ENCODE measurements around the gene CTRB1. TPM values are rescaled to one million over a fixed set of nuclear protein-coding genes. Genes with fewer than 3 reads are reported as not detected.

CTRB1 gene
- total RNA-seq, 1 experiment from 2014 or later = not detected

GRCh38 chr16:75181630-75182029 lies 37.2 kb upstream of the CTRB1 start:
- Histone ChIP-seq H2BK12ac (ENCODE audit: insufficient read length, low read depth, low read length) (no peak overlapping the region), H3K27me3 (ENCODE audit: insufficient read depth, low read length) (no peaks in the 10 kb centered on the region), H3K4me1 (ENCODE audit: insufficient read depth, low read length) (no peaks in the 10 kb centered on the region), H3K23ac (ENCODE audit: insufficient read length, low read depth, low read length) (no peak overlapping the region), H3K23me2 (ENCODE audit: insufficient read length, low read depth, low read length, poor library complexity, severe bottlenecking) (no peaks in the 10 kb centered on the region), H3K4me2 (ENCODE audit: insufficient read depth, insufficient read length, low read length) (no peak overlapping the region), H2AK5ac (ENCODE audit: insufficient read length, low read length) (no peak overlapping the region), H2BK120ac (ENCODE audit: low read depth, low read length, poor library complexity, severe bottlenecking) (no peak overlapping the region), H3K79me1 (ENCODE audit: insufficient read depth, low read depth, low read length, poor library complexity, severe bottlenecking) (no peaks in the 10 kb centered on the region), H3K18ac (ENCODE audit: insufficient read length, low read depth, low read length) (no peak overlapping the region), H2BK15ac (ENCODE audit: low read depth, low read length) (no peak overlapping the region), H4K5ac (ENCODE audit: insufficient read length, low read depth, low read length) (no peak overlapping the region), H4K8ac (replicated peaks; ENCODE audit: insufficient read length, low read depth, low read length) (no peak overlapping the region), H3K9me3 (ENCODE audit: control insufficient read depth, low read depth, low read length) (no peaks in the 10 kb centered on the region), H3K4ac (ENCODE audit: low read depth, low read length) (no peak overlapping the region), H3K27ac (ENCODE audit: insufficient read length, low read depth, low read length) (no peak overlapping the region), H2BK5ac (ENCODE audit: insufficient read length, low read length) (no peak overlapping the region), H3K9ac (ENCODE audit: extremely low read depth, insufficient read length, low read length) (no peak overlapping the region), H4K20me1 (ENCODE audit: control insufficient read depth, insufficient read depth, insufficient read length) (no peaks in the 10 kb centered on the region), H3K56ac (ENCODE audit: insufficient read length, low read depth, low read length) (no peak overlapping the region), H2AFZ (ENCODE audit: low read length) (no peak overlapping the region), H3K79me2 (ENCODE audit: insufficient read depth, low read length) (no peaks in the 10 kb centered on the region), H3T11ph (ENCODE audit: low read length) (no peak overlapping the region), H2BK20ac (ENCODE audit: low read depth, low read length, poor library complexity, severe bottlenecking) (no peak overlapping the region), H3K14ac (ENCODE audit: insufficient read depth, low read length) (no peak overlapping the region), H4K91ac (ENCODE audit: insufficient read length, low read depth, low read length) (no peak overlapping the region)
- Mint-ChIP-seq H3K27me3 (ENCODE audit: low read depth) (no peaks in the 10 kb centered on the region), H3K36me3 (ENCODE audit: insufficient read depth in 1 of 3, low read depth in 3 of 3) (peaks cover 4 to 6% (median 4%) of the 10 kb centered on the region in 3 experiments; a peak in 5 of 7 replicates), H3K4me3 (no peak overlapping the region), H3K4me1 (no peaks in the 10 kb centered on the region), H3K9me3 (peaks cover 5 to 10% of the 10 kb centered on the region in 2 experiments), H3K27ac (no peak overlapping the region)
- DNase-seq = no peak
- TF ChIP-seq CTCF (conservative IDR thresholded peaks at IDR 0.05) = no peak
- no CpG with 5 or more reads among the region's 3 CpGs for WGBS (ENCODE audit: extremely low coverage, insufficient read length, low lambda C conversion rate)

Data from H9 (cell line).